NB4 (cell line): ENCODE data around the gene PBRM1.
"Not testable (repeated sequence)": the region's sequence is repeated elsewhere in the genome, so short reads cannot be mapped to it uniquely, and the experiment has no call there.

Experiments
- DNase-seq: peaks from one replicate; pipeline ENCODE4 v3.0.0; 2010; ENCODE audit warnings: low read depth
- H3K4me3 ChIP-seq: one replicate; pipeline ENCODE4 v1.5.1; 2011; ENCODE audit warnings: mild to moderate bottlenecking, low read depth, low read length, moderate library complexity
- MYC ChIP-seq: IDR thresholded peaks from 2 replicates; pipeline ENCODE4 v1.6.1; 2011; ENCODE audit warnings: low read depth, low read length
- POLR2A ChIP-seq: IDR thresholded peaks from 2 replicates; pipeline ENCODE4 v1.6.1; 2011; ENCODE audit warnings: mild to moderate bottlenecking; ENCODE audit not compliant: insufficient read length; ENCODE audit errors: extremely low read depth
- TF ChIP-seq, protein P1 (sequence below): IDR thresholded peaks from 2 replicates; pipeline ENCODE4 v1.6.1; 2011; ENCODE audit warnings: low read depth, low read length
- TF ChIP-seq, protein P2 (sequence below): IDR thresholded peaks from one replicate; pipeline ENCODE4 v1.5.1; 2012; ENCODE audit warnings: low read depth, low read length

Gene PBRM1

DNA sequence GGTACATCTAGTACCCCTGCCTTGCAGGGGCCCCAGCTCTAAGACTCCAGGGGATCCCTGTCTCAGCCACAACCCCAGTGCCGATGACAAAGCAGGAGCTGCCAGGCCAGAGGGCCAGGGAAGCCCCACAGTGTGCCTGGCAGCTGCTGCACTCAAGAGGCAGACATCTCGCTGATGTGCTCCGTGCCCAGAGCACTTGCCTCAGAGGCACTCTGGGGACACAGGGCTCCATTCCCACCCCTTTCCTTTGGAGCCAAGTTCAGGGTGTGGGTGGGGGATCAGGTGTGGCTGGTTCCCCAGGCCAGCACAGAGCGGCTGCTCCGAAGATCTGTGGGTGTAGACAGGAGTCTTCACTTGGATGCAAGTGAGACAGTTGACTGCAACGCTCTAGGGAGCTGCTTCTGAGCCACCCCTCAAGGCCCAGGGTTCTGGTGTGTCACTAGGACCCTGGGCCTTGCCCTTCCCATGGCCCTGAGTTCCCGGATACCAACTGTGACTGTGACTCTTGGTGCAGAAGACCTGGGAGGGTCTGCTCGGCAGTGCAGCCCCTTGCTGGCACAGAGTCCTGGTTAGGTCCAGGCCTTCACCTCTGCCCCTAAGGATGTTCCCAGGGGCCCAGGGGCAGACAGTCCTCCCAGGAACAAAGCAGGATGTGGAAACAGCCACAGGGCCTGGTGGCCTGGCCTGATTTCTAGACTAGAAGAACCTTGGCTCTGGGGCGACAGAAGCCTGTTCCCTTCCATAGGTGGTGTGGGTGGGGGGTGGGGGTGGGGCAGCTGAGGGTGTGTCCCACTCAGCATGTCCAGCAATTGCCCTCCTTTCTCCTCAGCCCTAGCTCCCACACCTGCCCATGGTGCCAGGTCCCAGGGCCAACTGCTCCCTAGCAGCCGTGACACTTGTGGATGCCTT is 154.5 kb downstream of the PBRM1 start:
- no peak for DNase-seq
- no peak for TF ChIP-seq MYC
- TF ChIP-seq, protein P1, sequence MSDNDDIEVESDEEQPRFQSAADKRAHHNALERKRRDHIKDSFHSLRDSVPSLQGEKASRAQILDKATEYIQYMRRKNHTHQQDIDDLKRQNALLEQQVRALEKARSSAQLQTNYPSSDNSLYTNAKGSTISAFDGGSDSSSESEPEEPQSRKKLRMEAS: no peak
- no peak for TF ChIP-seq POLR2A
- TF ChIP-seq, protein P2, sequence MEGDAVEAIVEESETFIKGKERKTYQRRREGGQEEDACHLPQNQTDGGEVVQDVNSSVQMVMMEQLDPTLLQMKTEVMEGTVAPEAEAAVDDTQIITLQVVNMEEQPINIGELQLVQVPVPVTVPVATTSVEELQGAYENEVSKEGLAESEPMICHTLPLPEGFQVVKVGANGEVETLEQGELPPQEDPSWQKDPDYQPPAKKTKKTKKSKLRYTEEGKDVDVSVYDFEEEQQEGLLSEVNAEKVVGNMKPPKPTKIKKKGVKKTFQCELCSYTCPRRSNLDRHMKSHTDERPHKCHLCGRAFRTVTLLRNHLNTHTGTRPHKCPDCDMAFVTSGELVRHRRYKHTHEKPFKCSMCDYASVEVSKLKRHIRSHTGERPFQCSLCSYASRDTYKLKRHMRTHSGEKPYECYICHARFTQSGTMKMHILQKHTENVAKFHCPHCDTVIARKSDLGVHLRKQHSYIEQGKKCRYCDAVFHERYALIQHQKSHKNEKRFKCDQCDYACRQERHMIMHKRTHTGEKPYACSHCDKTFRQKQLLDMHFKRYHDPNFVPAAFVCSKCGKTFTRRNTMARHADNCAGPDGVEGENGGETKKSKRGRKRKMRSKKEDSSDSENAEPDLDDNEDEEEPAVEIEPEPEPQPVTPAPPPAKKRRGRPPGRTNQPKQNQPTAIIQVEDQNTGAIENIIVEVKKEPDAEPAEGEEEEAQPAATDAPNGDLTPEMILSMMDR: no peak
- H3K4me3 ChIP-seq: peak overlapping the region; percentile 82

DNA sequence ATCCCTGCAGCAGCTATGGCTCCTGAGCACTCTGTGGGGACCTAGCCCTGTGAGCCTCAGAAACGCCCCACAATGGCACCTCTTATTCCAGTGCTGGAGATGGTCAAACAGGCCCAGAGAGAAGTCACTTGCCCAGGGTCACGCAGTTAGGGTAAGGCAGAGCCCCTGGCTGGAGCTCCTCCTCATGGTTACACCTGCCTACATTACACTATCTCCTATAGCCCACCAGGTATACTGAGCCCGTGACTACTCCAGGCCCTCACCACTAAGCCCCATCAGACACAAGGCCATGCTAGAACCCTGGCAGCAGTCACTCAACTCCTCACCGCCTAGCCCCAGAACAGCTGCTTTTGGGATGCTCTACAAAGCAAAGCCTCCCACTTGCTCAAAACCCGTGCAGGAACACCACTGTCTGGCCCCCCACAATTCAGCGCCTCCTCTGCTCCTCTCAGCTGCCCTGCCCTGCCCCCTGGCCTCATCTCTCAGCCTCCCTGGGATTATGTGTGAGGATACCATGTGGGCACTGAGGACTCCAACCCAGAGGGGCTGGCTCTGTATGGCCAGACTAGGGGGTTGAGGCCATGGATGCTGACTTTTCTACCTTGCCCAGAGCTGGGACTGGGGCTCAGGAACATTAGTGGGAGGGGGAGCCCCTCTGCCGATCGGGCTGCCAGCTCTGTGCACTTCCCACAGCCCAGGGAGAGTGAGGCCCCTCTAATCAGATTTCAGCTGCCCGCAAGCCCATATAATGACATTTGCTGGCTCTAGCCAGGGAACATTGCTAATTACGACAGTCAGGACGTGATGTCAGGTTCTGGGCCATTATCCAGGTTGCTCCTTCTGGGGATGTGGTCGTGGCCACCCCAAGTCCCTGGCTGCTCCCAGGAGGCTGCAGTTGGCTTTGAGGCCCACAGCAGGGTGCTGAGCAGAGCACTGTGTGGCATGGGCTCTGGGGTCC is 156.1 kb downstream of the PBRM1 start:
- H3K4me3 ChIP-seq: peak overlapping the region; percentile 21
- DNase-seq: peak; percentile 40
- TF ChIP-seq POLR2A (no peak), MYC (no peak)
- TF ChIP-seq, protein P1: no peak

DNA sequence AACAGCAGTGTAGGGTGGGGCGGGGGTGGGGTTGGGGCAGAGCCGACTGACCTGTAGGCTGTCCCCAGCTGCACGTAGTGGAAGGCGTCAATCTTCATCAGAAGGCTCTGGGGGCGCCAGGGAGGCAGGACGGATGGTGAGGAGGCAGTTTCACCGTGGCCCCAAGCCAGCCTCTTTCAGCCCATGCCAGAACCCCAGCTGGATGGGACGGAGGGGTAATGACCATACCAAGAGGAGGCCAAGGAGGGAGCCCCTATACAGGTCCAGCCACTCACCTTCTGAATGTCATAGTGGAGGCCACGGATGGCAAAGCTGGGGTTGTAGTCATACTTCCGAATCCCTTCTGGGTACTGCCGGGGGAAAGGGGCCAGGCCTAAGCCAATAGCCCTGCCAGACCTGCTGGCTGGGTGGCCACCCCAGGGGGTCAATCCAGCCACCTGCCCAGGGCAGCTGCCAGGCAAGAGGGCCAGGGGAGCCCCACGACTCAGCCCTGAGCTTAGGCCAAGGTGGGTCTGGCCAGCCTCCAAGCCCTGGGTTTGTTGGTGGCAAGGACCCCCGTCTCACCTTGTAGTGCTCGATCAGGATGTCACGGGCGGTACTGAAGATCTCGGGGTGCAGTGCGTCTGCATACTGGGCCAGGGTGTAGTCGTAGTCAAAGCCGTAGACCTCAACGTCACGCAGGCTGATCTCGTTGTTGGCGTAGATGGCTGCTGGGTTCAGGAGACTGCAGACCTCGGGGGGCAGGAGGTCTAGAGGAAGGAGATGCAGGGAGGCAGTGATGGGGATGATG is 156.9 kb downstream of the PBRM1 start:
- no peak for DNase-seq
- TF ChIP-seq, protein P1: no peak
- TF ChIP-seq, protein P2: no peak
- no peak for TF ChIP-seq POLR2A
- H3K4me3 ChIP-seq: no peak overlapping the region

DNA sequence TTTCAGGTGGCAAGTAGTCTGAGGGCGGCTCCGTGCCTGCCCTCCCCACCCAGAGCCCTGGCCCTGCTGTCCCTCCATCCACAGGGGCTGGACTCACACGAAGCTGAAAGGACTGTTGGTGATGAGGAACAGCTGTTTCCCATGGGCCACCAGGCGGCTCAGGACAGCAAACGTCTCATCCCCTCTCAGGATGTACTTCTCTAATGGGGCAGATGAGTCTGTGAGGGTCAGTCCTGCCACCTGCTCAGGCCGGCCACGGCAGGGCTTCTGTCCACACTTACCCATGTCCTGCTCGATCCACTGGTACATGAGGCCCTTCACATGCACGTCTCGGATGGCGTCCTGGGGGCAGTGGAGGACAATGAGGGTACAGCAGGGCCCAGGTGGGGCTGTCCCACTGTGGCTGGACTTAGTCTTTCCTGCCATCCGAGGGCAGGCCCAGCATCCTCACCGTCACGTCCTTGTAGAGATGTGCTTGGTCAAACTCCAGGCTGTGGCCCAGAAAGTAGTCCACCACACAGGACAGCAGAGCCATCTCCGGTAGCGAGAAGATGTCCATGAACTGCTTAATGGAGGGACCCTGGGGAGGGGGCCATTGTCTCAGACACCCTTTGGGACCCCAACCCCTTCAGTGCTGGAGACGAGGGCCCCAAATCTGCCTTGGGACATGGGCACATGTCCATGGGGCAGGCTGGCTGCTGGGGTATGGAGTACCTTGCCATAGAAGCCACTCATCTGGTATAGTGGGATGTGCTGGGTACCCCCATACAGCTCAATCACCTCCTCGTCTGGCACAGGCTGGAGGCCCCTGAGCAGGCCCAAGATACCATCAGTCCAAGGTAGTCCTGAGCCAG is 157.8 kb downstream of the PBRM1 start:
- no peak overlapping the region for H3K4me3 ChIP-seq
- no peak for DNase-seq
- no peak for TF ChIP-seq POLR2A
- TF ChIP-seq, protein P1: no peak
- TF ChIP-seq, protein P2: no peak
- no peak for TF ChIP-seq MYC

DNA sequence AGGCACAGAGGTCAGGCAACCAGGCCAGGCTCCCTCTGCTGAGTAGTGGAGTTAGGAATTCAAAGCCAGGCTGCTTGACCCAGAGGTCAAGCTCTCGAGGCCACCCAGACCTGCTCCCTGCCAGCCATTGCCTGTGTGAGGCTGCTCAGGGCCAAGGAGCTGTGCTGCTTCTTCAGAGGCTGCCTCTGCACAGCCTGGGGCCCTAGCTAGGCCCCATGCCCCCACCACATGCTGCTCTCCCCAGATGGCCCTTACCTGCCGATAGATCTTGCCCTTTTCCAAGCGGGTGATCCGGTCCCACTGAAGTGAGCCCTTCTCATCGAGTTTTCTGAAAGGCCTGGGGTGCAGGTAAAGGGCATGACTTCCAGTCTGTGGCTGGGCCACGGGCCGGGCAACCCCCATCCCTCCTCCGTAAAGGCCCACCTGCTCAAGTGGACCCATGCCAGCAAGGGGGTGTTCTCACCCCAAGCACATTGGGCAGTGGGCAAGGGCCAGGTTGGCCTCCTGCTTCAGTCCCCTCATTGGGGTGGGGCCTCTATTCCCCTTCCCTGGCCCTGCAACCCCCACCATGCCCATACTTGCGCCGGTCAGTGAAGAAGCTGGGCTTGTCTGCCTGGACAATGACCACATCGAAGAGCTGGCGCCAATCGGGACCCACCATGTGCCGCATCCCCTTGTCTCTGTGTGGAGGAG is 158.5 kb downstream of the PBRM1 start:
- no peak for DNase-seq
- no peak overlapping the region for H3K4me3 ChIP-seq
- TF ChIP-seq, protein P2: no peak
- no peak for TF ChIP-seq MYC
- TF ChIP-seq, protein P1: no peak
- TF ChIP-seq POLR2A: no peak

DNA sequence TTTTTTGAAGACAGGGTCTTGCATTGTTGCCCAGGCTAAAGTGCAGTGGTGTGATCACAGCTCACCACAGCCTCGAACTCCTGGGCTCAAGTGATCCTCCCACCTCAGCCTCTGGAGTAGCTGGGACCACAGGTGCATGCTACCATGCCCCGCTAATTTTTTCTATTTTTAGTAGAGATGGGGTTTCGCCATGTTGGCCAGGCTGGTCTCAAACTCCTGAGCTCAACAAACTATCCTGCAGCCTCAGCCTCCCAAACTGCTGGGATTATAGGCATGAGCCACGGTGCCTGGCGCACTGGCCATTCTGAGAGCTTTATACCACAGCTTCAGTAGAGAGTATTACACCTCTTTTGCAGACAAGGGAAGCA is 159.1 kb downstream of the PBRM1 start:
- not testable (repeated sequence) for DNase-seq, H3K4me3 ChIP-seq
